ENCODE data around the gene CDH13. TPM values are rescaled to one million over a fixed set of nuclear protein-coding genes. Genes with fewer than 3 reads are reported as not detected.

Gene CDH13
- polyA plus RNA-seq, 4 donors: 9.4 to 16.6 (median 13.4) TPM

GRCh38 chr16:82830944-82831343 lies 204.2 kb downstream of the CDH13 start:
- no peak for DNase-seq (ENCODE audit: low read depth in 4 of 4, low spot score in 2 of 4)

GRCh38 chr16:82832821-82833220 lies 206.1 kb downstream of the CDH13 start:
- no peak for DNase-seq (ENCODE audit: low read depth in 4 of 4, low spot score in 2 of 4)

DNA sequence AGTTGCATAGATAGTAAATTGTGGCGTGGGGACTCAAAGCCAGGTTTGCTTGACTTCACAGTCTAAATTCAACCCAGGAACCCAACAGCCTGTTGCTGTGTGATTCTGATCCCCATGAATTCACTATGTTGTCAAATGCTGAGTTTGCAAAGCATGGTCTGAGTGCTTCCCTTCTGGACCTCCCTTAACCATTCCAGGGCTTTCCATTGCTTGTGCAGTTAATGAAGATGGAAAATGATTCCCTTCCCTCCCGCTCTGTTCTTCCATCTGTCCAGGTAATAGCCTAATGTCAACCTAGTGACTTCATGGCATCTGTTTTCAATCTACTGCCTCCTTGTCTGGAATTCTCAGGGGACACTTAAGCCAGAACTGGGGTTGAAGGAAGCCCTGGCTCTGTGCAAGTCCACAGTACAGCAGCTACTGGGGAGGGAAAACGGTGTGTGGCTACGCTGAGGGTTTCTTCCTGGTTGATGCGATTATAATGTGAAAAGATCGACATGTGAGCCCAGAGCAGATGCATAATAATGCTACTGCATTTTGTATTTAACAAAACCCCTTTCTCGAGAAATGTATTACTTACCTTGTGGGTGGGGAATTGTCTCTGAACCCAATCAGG lies 206.7 kb downstream of the CDH13 start:
- DNase-seq (ENCODE audit: low read depth in 4 of 4, low spot score in 2 of 4): no peak

GRCh38 chr16:82834151-82834815 lies 207.5 kb downstream of the CDH13 start:
- DNase-seq (ENCODE audit: low read depth in 4 of 4, low spot score in 2 of 4): no peak

DNA sequence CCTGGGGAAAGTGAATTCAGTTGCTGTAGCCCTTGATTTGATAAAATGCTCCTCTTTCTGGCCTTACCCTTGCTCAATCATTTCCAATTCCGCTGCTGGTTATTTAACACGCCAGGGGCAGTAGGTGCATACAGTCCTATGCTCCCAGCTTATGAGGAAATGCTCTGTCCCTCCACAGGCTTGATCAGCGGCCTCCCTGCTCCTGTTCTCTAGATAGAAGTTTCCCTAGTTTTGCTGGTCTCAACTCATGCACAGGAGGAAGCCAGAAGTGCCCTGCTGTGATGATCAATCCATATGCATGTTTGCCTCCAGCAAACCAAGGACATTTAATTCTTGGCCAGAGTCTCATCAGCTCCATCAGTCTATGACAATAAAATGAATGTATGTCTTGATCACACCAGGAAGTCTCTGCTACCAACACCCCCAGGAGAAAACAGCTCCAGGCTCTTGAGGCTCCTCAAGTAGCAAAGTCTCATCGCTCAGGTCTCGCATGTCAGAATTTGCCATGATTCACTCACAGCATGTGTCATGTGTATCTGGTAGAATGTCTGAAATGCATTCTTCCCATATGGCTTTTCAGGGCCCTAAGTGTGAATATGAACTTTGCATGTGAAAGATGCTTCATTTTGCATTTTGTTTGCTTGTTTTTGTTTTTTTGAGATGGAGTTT lies 208.9 kb downstream of the CDH13 start:
- no peak for DNase-seq (ENCODE audit: low read depth in 4 of 4, low spot score in 2 of 4)

DNA sequence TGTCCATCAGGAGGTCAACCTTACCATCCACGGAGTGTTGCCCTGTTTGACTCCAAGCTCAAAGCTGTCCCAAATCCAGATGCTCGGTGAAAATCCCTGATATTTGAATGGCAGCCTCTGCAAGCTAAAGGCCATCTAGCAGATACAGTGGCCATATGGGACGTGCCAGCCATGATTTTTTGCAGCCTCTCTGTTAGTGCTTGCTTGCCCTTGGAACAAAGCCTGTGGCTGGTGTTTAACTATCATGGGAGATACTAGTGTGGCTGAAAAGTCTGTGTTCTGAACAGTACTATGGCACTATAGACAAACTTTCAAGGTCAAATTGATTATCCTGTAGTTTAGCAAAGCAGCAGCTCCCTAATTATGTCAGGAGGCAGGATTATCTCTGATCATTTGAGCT lies 214.3 kb downstream of the CDH13 start:
- no peak for DNase-seq (ENCODE audit: low read depth in 4 of 4, low spot score in 2 of 4)

DNA sequence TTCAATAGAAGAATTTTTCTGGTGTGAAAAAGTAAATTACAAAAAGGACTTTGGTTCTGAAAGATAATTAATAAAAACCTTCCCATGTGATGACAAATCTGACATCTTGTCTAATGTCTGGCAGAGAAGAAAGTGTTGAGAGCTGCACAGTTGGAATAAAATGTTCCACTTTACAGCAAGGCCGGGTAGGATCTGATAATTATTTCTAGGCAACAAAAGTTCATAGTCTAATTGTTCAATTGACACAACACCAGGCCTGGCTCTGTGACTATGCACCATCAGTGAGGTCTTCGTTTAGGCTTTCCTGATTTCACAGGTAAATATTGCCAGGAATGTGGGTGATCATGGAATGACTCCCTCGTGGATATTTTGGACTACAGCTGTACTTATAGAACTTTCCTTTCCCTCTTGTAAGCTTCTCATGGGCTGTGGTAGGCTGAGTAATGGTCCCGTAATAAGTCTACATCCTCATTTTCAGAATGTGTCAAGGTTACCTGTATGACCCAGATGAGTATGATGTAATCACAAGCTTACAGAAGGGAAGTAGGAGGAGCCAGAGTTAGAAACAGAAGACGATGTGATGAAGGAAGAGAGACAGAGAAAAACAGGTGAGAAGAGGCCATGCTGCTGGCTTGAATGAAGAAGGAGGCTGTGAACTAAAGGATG lies 217.0 kb downstream of the CDH13 start:
- DNase-seq (ENCODE audit: low read depth in 4 of 4, low spot score in 2 of 4): no peak

- DNase-seq (ENCODE audit: low read depth in 4 of 4, low spot score in 2 of 4): peak in 3 of 4 donors; percentile 2 to 35 (median 31)
Measured at GRCh38 chr16:82845116-82845515, 218.3 kb downstream of the CDH13 start.

GRCh38 chr16:82846806-82847205 lies 220.0 kb downstream of the CDH13 start:
- DNase-seq (ENCODE audit: low read depth in 4 of 4, low spot score in 2 of 4): no peak

DNA sequence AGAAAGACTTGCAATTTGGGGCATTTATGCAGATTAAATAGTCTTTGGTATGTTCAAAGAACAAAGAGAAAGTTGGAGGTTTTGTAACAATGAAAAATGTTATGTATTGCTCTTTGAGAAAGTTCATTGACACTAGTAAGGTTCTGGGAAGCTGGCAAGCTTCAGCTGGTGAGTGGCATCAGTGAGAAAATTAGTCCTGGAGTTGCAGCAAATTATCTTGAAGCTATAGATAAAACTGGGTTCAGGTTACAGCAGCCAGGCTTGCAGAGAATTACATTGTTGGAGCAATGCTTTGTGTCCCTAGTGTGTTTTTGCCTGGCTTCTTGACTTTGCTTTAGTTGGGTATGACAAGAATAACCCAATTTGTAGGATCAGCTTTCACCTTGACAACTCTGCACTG lies 221.2 kb downstream of the CDH13 start:
- DNase-seq (ENCODE audit: low read depth in 4 of 4, low spot score in 2 of 4): no peak

DNA sequence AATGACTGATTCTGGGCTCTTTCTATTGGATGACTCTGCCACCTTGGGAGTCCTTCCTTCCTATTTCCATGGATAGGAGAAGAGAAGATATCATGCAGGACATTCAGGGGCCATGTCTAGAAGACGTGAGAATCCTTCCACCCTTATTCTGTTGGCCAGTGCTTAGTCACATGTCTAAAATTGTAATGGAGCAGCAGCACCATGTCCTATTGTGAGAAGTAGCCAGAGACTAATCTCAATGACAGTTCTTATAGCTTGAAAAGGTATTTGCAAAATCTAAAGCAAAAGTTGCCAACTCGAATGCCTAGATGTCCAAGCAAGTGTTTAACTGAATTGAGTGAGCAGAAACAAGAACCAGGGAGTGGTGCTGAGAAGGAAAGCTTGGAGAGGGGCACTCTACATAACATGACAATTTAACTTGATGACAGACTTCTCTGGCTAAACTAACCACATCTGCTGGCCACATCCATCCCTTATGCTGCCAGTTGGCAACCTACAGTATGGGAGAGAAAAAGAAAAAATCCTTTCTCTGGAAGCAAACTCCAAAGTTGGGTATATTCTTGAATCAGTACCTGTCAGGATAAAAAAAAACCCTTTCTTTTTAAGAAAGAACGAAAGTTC lies 225.7 kb downstream of the CDH13 start:
- no peak for DNase-seq (ENCODE audit: low read depth in 4 of 4, low spot score in 2 of 4)

- DNase-seq (ENCODE audit: low read depth in 4 of 4, low spot score in 2 of 4): no peak
Measured at GRCh38 chr16:82855471-82855870, 228.7 kb downstream of the CDH13 start.

GRCh38 chr16:82857693-82858365 lies 231.1 kb downstream of the CDH13 start:
- no peak for DNase-seq (ENCODE audit: low read depth in 4 of 4, low spot score in 2 of 4)

DNA sequence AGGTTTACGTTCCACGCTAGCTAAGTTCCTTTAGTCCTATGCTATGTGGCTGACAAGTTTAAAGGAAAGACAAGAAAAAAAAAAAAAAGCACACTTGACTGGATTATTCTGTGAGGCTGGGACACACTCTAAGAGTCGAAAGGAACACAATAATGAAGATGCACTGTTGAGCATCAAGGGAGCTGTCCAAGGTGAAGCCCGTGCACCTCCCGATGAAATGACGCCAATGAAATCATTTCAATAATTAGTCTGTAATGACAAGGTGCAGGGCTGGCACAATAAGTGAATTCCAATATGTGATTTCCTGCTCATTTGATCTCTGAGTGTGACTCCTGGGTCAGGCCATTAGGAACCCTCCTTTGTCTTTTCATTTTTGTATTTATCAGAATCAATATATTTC lies 232.9 kb downstream of the CDH13 start:
- no peak for DNase-seq (ENCODE audit: low read depth in 4 of 4, low spot score in 2 of 4)

- DNase-seq (ENCODE audit: low read depth in 4 of 4, low spot score in 2 of 4): no peak
Measured at GRCh38 chr16:82860071-82860470, 233.3 kb downstream of the CDH13 start.

DNA sequence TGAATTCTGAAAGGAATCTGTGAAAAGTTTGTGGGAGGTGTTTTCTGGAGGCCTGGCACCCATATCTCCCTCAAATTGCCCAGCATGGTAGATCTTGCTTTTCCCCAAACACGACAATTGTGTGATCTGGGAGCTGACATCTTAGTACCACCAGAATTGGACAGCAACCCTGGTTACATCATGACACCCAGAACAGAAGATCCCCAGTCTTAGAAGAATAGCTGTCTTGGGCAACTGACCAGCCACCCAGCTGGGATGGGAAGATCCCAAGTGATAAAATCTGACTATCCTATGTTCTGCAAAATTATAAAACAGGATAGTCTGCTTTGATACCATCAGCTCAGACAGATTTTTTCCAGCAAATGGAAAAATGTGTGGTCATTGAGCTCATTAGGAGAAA lies 235.3 kb downstream of the CDH13 start:
- DNase-seq (ENCODE audit: low read depth in 4 of 4, low spot score in 2 of 4): no peak

DNA sequence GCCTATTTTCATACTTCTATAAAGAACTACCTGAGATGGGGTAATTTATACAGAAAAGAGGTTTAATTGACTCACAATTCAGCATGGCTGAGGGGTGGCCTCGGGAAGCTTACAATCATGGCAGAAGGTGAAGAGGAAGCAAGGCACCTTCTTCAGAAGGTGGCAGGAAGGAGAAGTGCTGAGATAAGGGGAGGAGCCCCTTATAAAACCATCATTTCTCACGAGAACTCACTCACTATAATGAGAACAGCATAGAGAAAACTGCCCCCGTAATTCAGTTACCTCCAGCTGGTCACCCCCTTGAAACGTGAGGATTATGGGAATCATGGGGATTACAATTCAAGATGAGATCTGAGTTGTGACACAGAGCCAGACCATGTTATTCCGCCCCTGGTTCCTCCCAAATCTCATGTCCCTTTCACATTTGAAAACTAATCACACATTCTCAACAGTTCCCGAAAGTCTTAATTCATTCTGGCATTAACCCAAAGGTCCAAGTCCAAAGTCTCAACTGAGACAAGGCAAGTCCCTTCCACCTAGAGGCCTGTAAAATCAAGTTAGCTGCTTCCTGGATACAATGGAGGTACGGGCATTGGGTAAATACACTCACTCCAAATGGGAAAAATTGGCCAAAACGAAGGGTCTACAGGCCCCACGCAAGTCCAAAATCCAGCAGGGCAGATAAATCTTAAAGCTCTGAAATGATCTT lies 237.7 kb downstream of the CDH13 start:
- DNase-seq (ENCODE audit: low read depth in 4 of 4, low spot score in 2 of 4): no peak

DNA sequence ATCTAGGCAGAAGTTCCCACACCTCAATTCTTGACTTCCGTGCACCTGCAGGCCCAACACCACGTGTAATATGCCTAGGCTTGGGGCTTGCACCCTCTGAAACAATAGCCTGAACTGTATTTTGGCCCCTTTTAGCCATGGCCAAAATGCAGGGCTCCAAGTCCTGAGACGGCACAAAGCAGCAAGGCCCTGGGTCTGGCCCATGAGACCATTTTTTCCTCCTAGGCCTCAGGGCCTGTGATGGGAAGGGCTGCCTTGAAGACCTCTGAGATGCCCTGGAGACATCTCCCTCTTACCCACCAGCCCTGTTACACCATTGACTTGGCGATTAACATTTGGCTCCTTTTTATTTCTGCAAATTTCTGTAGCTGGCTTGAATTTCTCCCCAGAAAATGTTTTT lies 238.6 kb downstream of the CDH13 start:
- DNase-seq (ENCODE audit: low read depth in 4 of 4, low spot score in 2 of 4): no peak

DNA sequence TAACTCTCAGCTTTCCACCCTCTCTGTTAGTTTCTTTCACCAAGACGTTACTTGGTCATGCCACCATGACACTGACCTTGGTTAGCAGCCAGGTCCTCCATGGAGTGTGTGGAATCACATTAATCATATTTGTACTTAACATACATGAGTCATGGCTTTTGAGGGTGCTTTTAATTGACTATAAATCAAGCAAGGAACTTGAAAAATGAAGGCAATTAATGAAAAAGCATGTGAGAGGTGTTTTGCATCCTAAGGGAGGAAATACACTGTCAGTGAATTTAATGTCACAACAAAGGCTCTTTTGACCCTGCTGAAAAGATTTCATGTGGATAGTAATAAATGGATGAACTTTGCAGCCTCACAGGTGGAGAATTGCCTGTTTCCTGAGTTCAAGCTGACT lies 240.7 kb downstream of the CDH13 start:
- DNase-seq (ENCODE audit: low read depth in 4 of 4, low spot score in 2 of 4): no peak

DNA sequence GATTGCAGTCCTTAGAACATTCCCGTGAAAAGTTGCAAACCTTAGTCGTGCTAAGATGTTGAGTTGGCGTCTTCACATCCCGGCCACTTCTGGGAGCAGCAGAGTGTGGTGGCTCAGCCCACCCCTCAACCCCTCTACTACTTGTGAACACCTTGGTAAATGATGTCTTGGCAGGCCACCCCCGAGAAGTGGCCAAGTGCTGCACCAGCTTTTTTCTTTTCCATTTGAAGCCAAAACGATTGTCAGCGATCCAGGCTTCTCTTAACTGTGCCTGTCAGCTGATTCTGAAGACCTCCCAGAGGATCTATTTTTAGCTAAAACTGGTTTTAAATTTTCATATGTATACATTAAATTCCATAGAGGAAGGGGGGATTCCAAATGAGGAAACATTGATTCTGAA lies 247.5 kb downstream of the CDH13 start:
- no peak for DNase-seq (ENCODE audit: low read depth in 4 of 4, low spot score in 2 of 4)

Data from left renal cortex interstitium (tissue), 4 donors.